Calu3 (cell line): ENCODE results near the gene ZBTB47. TPM values are rescaled to one million over a fixed set of nuclear protein-coding genes. Genes with fewer than 3 reads are reported as not detected.
A peak's percentile ranks its signal among the peaks of the same experiment; 100 is the strongest.

Experiments
- BruUV-seq: library from RNA; stranded (reverse); fragments of 400-500 nt; replicated peaks from 2 replicates; lab custom pipeline; 2021; lab: Mats Ljungman, UMichigan
- CTCF ChIA-PET: fragments of 300-600 bp; sonication (Branson Sonifier 250); formaldehyde crosslinking; loops from one replicate; lab custom pipeline; 2022; ENCODE audit warnings: antibody characterized with exemption; lab: Charles Lee
- DNase-seq: peaks from one replicate; pipeline ENCODE4 v3.0.0; 2022
- H3K27ac Mint-ChIP-seq: one replicate; pipeline ENCODE4 v1.8.0; 2022; ENCODE audit warnings: mixed read lengths; ENCODE audit not compliant: unreplicated experiment
- H3K27me3 Mint-ChIP-seq: one replicate; pipeline ENCODE4 v1.8.0; 2022; ENCODE audit warnings: mixed read lengths; ENCODE audit not compliant: unreplicated experiment
- H3K36me3 Mint-ChIP-seq: one replicate; pipeline ENCODE4 v1.8.0; 2022; ENCODE audit warnings: mild to moderate bottlenecking, moderate library complexity, mixed read lengths; ENCODE audit not compliant: insufficient read depth, unreplicated experiment
- H3K4me1 Mint-ChIP-seq: one replicate; pipeline ENCODE4 v1.8.0; 2022; ENCODE audit warnings: mild to moderate bottlenecking, low read depth, mixed read lengths; ENCODE audit not compliant: unreplicated experiment
- H3K4me3 Mint-ChIP-seq: one replicate; pipeline ENCODE4 v1.8.0; 2022; ENCODE audit warnings: mild to moderate bottlenecking, low read depth, moderate library complexity, mixed read lengths; ENCODE audit not compliant: unreplicated experiment
- H3K9me3 Mint-ChIP-seq: one replicate; pipeline ENCODE4 v1.8.0; 2022; ENCODE audit warnings: low read depth, mixed read lengths; ENCODE audit not compliant: unreplicated experiment
- CTCF ChIP-seq: fragments of 200-600 bp; IDR thresholded peaks from one replicate; pipeline ENCODE4 v1.8.0; 2022; ENCODE audit warnings: antibody characterized with exemption; ENCODE audit not compliant: unreplicated experiment
- intact Hi-C: fragments of 100-400 bp; cut with micrococcal nuclease; formaldehyde crosslinking; loops from one replicate; pipeline ENCODE4 v1.10.0; 2022; ENCODE audit not compliant: unreplicated experiment
- total RNA-seq: library from RNA; stranded (reverse); gene quantifications from 2 replicates; pipeline ENCODE4 v1.2.3, GENCODE V29; 2022

Gene ZBTB47
- total RNA-seq, 1 experiment from 2014 or later, result 7.2 TPM

GRCh38 chr3:42683875-42684598 lies 30.5 kb downstream of the ZBTB47 start:
- peak; percentile 56 for DNase-seq
- H3K27me3 Mint-ChIP-seq, result peaks cover 4% of the 10 kb centered on the region
- H3K4me3 Mint-ChIP-seq, result no peak overlapping the region
- BruUV-seq, result no TSS peak
- TF ChIP-seq CTCF, result no peak
- no peaks in the 10 kb centered on the region for H3K36me3 Mint-ChIP-seq
- H3K4me1 Mint-ChIP-seq, result peaks cover 6% of the 10 kb centered on the region
- H3K9me3 Mint-ChIP-seq, result no peaks in the 10 kb centered on the region
- CTCF ChIA-PET, result interaction anchor here (0.6 to 1.0 kb wide), 8 partner anchors 9 to 1500 kb away, joined by 3 to 6 read pairs (median 3); partner anchors contain the start of gene SEC22C
- intact Hi-C loops, result no loop called here
- no peak overlapping the region for H3K27ac Mint-ChIP-seq

- Mint-ChIP-seq H3K4me3 (no peak overlapping the region), H3K4me1 (peaks cover 6% of the 10 kb centered on the region), H3K36me3 (no peaks in the 10 kb centered on the region), H3K27me3 (peaks cover 12% of the 10 kb centered on the region), H3K9me3 (no peaks in the 10 kb centered on the region), H3K27ac (no peak overlapping the region)
- TF ChIP-seq CTCF, result no peak
- no TSS peak for BruUV-seq
- intact Hi-C loops, result no loop called here
- CTCF ChIA-PET, result interaction anchor here (1.0 kb wide), 1 partner anchor 15 kb away, joined by 3 read pairs; no protein-coding TSS in a partner anchor
- DNase-seq, result no peak
These were observed 31.3 kb downstream of the ZBTB47 start for GRCh38 chr3:42684632-42685362.

GRCh38 chr3:42685363-42685881 lies 31.9 kb downstream of the ZBTB47 start, which contains the start of gene KLHL40:
TSS of gene KLHL40 (plus strand) at chr3:42685537. CDS start at chr3:42685619, 82 bp downstream.
- Mint-ChIP-seq H3K4me3 (no peak within 1 kb of the TSS), H3K4me1 (peaks cover 6% of the 10 kb centered on the region), H3K27ac (no peak within 1 kb of the TSS), H3K36me3 (no peaks in the 10 kb centered on the region), H3K27me3 (peaks cover 18% of the 10 kb centered on the region), H3K9me3 (no peaks in the 10 kb centered on the region)
- intact Hi-C loops, result no loop called here
- no peak for DNase-seq
- no peak for TF ChIP-seq CTCF
- no TSS peak for BruUV-seq
- CTCF ChIA-PET, result no interaction called here

GRCh38 chr3:42685891-42686820 lies 32.7 kb downstream of the ZBTB47 start:
- Mint-ChIP-seq H3K27me3 (peaks cover 25% of the 10 kb centered on the region), H3K9me3 (no peaks in the 10 kb centered on the region), H3K27ac (no peak overlapping the region), H3K4me3 (no peak overlapping the region), H3K4me1 (peaks cover 6% of the 10 kb centered on the region), H3K36me3 (no peaks in the 10 kb centered on the region)
- CTCF ChIA-PET, result interaction anchor here (0.6 kb wide), 1 partner anchor 1845 kb away, joined by 3 read pairs; no protein-coding TSS in a partner anchor
- BruUV-seq, result no TSS peak
- intact Hi-C loops, result no loop called here
- no peak for TF ChIP-seq CTCF
- no peak for DNase-seq
